SK-N-SH treated with all-trans-retinoic acid at 6 μM for 48 hours (cell line): Measurements from ENCODE around the gene NUDT11.
"Not testable (repeated sequence)": the region's sequence is repeated elsewhere in the genome, so short reads cannot be mapped to it uniquely, and the experiment has no call there.

Experiments used
- RARB ChIP-seq: fragments of 250-450 bp; sonication (Bioruptor Pico); IDR thresholded peaks from 2 replicates; pipeline ENCODE4 v1.8.0; 2021; ENCODE audit warnings: mild to moderate bottlenecking, moderate library complexity
- TF ChIP-seq, protein P1 (sequence below): fragments of 250-450 bp; sonication (Bioruptor Pico); IDR thresholded peaks from 2 replicates; pipeline ENCODE4 v1.8.0; 2021; ENCODE audit warnings: low read depth, mild to moderate bottlenecking, moderate library complexity, borderline replicate concordance

DNA sequence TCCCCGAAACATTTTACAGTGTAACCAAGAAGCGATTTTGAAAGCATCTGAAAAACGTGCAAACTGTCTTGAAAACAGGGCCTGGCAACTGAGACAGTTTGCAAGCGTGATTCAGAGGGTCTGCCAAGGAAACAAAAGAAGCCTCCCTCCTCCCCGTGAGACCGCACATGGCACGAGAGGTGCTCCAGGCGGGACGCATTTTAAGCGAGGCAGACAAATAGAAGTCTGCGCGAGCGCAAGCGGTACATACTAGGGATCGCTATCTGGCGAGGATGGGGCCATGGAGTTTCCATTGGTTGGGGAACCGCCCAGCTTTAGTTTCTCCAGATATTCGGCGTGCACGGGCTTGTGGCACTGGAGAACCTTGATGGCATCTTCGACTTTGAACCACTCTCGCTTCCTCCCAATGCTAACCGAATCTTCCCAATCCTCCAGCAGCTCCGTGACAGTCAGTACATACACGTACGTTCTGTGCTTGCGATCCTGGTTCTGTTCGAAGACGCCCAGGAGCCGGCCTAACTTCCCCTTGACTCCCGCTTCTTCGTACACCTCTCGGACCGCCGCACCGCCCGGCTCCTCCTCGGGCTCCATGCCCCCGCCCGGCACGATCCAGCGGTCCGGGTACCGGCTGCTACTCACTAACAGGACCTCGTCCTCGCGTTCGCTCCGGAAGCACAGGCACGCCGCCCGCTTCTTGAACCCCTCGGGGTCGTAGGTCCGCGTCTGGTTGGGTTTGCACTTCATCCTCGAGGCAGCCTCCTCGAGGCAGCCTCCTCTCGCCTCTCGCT lies 497 bp downstream of the NUDT11 start:
- TF ChIP-seq, protein P1, sequence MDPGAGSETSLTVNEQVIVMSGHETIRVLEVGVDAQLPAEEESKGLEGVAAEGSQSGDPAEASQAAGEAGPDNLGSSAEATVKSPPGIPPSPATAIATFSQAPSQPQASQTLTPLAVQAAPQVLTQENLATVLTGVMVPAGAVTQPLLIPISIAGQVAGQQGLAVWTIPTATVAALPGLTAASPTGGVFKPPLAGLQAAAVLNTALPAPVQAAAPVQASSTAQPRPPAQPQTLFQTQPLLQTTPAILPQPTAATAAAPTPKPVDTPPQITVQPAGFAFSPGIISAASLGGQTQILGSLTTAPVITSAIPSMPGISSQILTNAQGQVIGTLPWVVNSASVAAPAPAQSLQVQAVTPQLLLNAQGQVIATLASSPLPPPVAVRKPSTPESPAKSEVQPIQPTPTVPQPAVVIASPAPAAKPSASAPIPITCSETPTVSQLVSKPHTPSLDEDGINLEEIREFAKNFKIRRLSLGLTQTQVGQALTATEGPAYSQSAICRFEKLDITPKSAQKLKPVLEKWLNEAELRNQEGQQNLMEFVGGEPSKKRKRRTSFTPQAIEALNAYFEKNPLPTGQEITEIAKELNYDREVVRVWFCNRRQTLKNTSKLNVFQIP (CRISPR knock-in tag), result not testable (repeated sequence)
- TF ChIP-seq RARB (CRISPR knock-in tag), result not testable (repeated sequence)
